G401 (cell line): ENCODE measurements around the gene MYBBP1A. TPM values are rescaled to one million over a fixed set of nuclear protein-coding genes. Genes with fewer than 3 reads are reported as not detected.
"Not testable (repeated sequence)": the region's sequence is repeated elsewhere in the genome, so short reads cannot be mapped to it uniquely, and the experiment has no call there.

Experiments used
- DNase-seq: peaks from one replicate; pipeline ENCODE4 v3.0.0-alpha.2; 2015; ENCODE audit warnings: low spot score
- in situ Hi-C: cut with HindIII; loops from 2 replicates; pipeline ENCODE4 v1.10.0; 2016; ENCODE audit warnings: low sequenced_read_pairs, mixed read lengths
- total RNA-seq: library from RNA; depleted of rRNA; stranded (reverse); fragments of >200 nt; shearing (Covaris generic); gene quantifications from 2 replicates; pipeline ENCODE4 v1.2.3, GENCODE V29; 2014; rRNA removed

Gene MYBBP1A, protein sequence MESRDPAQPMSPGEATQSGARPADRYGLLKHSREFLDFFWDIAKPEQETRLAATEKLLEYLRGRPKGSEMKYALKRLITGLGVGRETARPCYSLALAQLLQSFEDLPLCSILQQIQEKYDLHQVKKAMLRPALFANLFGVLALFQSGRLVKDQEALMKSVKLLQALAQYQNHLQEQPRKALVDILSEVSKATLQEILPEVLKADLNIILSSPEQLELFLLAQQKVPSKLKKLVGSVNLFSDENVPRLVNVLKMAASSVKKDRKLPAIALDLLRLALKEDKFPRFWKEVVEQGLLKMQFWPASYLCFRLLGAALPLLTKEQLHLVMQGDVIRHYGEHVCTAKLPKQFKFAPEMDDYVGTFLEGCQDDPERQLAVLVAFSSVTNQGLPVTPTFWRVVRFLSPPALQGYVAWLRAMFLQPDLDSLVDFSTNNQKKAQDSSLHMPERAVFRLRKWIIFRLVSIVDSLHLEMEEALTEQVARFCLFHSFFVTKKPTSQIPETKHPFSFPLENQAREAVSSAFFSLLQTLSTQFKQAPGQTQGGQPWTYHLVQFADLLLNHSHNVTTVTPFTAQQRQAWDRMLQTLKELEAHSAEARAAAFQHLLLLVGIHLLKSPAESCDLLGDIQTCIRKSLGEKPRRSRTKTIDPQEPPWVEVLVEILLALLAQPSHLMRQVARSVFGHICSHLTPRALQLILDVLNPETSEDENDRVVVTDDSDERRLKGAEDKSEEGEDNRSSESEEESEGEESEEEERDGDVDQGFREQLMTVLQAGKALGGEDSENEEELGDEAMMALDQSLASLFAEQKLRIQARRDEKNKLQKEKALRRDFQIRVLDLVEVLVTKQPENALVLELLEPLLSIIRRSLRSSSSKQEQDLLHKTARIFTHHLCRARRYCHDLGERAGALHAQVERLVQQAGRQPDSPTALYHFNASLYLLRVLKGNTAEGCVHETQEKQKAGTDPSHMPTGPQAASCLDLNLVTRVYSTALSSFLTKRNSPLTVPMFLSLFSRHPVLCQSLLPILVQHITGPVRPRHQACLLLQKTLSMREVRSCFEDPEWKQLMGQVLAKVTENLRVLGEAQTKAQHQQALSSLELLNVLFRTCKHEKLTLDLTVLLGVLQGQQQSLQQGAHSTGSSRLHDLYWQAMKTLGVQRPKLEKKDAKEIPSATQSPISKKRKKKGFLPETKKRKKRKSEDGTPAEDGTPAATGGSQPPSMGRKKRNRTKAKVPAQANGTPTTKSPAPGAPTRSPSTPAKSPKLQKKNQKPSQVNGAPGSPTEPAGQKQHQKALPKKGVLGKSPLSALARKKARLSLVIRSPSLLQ (N-terminal part only)
- 89.3 and 91.6 TPM in 2 replicates for total RNA-seq

DNA sequence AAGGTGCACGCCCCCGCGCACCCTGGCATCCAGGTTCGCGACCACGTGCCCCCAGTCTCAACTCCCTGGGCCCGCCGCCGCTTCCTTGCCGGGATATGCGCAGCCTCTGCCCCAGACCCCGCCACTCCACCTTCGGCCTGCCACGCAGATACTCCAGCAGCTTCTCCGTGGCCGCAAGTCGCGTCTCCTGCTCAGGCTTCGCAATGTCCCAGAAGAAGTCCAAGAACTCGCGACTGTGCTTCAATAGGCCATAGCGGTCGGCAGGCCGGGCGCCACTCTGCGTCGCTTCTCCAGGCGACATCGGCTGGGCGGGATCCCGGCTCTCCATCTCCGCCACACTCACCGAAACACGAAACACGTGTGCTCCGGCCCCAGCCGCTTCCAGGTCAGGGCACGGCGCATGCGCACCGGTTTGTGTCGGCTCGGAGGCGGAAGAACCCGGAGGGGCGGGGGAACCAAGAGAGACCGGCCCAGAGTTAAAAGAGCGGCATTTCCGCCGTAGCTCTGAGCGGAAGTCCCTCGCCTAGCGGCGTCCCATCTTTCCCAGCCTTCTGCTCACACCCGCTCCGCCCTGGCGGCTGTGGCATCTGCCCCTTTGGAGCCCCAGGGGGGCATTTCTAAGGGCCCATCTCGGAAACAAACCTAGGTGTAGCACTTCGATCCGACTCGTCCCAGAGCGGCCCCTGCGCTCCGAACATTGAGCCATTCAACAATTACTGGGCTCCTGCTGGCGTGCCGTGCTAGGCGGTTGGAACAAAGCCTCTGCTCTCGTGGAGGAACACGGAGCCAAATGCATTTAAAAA is at the start of gene MYBBP1A:
Gene MYBBP1A, minus strand, starts transcription at position 388 of the 803 bp plus-strand sequence. Its CDS starts 60 bp downstream, at position 328.
- in situ Hi-C loops = no loop called here

DNA sequence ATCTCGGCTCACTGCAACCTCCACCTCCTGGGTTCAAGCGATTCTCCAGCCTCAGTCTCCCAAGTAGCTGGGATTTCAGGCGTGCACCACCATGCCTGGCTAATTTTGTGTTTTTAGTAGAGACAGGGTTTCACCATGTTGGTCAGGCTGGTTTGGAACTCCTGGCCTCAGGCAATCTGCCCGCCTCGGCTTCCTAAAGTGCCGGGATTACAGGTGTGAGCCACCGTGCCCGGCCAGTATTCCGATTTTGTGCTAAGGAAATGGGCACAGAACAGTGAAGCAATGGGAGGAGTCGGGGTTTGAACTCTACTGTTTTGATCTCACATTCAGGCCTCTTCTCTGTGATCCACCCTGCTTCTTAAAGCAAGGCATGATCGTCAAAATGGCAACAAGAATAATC is 49.6 kb upstream of the MYBBP1A start:
- in situ Hi-C loops, DNase-seq: not testable (repeated sequence)

More for the DNA sequence above, at the start of gene MYBBP1A:
- peak; percentile 95 for DNase-seq

DNA sequence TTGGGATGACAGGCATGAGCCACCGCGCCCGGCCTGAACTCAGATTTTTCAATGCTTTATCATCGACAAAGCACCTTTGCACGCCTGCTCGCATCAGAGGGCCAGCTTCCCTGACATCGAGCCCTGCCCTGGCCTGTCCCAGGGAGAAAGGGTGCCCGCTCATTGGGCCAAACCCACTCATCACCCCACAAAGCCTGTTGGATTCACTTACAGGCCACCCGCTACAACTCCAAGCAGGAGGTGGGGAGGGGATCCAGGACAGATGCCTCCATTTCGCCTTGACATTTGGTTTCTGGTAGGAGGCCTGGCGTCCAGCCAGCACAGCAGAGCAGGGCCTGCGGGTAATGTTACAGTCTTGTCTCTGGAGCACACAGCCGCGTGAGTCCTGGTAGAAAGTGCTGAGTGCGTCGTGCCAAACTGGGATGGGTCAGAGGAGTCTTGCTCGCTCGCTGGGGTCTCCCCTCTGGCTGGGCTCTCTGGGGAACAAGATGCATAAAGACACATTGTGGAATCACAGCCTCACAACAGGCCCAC is 49.0 kb upstream of the MYBBP1A start:
- in situ Hi-C loops = no loop called here
- DNase-seq = peak; percentile 91

DNA sequence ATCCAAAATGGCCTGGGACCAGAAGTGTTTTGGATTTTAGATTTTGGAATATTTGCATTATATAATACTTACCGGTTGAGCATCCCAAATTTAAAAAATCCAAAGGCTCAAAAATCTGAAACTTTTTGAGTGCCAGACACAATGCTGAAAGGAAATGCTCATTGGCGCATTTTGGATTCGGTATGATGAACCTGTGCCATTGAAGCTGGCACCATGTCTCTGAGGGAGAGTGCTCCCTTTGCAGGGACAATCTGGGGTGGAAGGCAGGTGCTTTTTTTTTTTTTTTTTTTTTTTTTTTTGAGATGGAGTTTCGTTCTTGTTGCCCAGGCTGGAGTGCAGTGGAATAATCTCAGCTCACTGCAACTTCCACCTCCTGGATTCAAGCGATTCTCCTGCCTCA is 46.9 kb upstream of the MYBBP1A start:
- in situ Hi-C loops = no loop called here
- DNase-seq = peak; percentile 73

DNA sequence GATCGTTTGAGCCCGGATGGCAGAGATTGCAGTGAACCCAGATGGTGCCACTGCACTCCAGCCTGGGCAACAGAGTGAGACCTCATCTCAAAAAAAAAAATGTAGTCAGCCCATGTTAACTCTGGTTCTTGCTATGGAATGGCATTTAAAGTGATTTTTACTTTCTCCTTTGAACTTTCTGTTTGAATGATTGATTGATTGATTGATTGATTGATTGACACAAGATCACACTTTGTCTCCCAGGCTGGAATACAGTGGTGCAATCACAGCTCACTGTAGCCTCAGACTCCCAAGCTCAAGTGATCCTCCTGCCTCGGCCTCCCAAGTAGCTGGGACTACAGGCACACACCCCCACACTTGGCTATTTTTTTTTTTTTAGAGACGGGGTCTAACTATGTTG is 46.1 kb upstream of the MYBBP1A start:
- no peak for DNase-seq
- in situ Hi-C loops = no loop called here

DNA sequence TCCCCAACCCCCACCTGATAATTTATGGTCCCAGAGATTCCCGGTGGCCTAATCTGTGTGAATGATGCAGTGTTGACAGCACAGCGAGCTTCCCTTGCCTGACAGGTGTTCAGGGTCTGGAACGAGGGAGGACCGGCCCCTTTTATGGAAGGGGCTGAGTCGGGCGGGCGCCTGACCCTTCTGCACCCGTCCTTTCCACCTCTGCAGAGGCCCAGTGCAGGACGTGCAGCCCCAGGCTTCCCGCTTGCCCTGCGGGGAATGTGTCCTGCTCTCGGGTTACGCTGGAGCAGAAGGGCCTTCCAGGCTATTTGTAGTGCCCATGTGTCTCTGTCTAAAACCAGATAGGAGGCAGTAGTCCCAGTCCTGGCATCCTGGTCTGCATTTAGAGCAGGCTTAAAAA is 45.4 kb upstream of the MYBBP1A start:
- in situ Hi-C loops = no loop called here
- DNase-seq = no peak

DNA sequence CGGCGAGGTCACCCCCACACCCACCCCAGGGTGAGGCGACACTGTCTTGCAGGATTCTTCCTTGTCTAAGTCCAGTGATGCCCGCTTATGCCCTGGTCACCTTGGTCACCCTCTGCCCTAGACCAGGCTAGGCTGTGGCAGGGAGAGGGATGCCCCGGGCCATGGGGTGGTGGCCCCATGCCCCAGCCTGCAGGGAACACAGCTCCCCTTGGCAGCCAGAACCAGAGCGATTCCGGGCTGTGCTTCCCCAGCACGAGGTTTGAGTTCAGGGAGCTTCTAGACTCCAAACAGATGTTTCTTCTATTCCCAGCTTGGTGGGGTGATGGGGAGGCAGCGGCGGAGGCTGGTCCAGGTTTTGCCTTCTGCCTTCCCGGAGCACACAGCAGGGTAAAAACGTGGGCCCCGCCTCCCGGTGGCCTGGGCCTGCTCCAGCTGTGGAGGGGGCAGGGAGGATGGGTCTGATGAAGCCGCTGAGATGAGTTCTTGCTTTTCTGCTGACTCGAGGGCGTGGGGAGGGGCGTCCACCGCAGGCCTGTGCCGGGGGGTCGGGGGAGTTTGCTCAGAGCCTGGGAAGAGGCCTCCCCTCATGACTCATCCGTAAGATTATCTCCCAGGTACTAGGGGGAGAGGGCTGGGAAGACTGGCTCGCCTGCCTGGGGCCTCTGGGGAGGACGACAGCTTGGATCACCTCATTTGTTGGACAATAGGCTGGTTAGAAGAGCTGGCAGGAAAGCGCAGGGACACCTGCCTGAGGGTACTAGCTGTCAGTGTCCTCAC is 44.5 kb upstream of the MYBBP1A start:
- in situ Hi-C loops = no loop called here

DNA sequence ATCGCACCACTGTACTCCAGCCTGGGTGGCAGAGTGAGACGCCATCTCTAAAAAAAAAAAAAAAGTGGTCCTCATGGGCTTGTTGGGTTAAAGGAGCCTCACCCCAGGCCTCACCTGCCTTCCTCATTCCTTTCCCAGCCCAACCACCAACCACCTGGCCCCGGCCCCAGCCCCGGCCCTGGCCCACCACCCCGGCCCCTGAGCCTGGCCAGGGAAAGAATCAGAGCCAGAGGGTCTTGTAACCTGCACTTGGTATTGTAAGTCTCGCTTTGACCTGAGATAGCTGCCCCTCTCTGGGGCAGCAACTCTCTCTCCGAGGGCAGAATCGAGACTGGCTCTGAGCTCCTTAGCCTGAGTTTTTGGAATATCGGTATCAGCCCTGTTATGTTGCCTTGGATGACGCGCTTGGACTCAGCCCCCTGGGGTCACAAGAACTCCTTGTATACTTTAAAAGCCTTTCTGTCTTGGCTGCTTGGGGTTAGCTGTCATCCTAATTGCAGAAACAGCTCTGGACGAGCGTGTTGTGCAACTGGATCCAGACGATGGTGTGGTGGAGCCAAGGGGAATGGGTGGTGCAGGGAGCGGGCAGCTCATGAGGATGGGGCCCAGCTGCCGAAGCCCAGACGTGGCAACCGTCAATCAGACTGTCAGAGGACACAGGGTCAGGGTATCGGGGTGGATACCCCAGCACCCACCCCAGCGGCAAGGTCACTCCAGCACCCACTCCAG is 43.8 kb upstream of the MYBBP1A start:
- in situ Hi-C loops = no loop called here
- DNase-seq = no peak

More for the DNA sequence above, 44.5 kb upstream of the MYBBP1A start:
- DNase-seq = peak; percentile 60

DNA sequence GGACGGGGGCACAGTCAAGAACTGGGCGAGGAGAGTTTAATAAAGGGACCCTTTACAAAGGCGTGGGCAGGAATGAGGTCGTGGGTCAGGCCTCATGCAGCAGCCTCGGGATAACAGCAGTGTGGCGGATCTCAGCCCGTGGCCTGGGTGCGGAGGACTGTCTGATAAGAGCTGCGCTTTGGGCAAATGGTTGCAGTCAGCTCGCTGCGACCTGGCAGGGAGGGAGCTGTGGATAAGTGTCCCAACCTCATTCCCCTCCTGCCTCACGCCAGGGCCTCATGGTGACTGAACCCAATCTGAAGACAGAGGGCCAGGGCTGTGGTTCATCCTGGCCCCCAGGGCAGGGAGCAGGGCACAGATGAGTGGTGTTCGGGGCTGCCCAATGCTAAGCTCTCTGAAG is 42.8 kb upstream of the MYBBP1A start:
- no peak for DNase-seq
- in situ Hi-C loops = no loop called here

DNA sequence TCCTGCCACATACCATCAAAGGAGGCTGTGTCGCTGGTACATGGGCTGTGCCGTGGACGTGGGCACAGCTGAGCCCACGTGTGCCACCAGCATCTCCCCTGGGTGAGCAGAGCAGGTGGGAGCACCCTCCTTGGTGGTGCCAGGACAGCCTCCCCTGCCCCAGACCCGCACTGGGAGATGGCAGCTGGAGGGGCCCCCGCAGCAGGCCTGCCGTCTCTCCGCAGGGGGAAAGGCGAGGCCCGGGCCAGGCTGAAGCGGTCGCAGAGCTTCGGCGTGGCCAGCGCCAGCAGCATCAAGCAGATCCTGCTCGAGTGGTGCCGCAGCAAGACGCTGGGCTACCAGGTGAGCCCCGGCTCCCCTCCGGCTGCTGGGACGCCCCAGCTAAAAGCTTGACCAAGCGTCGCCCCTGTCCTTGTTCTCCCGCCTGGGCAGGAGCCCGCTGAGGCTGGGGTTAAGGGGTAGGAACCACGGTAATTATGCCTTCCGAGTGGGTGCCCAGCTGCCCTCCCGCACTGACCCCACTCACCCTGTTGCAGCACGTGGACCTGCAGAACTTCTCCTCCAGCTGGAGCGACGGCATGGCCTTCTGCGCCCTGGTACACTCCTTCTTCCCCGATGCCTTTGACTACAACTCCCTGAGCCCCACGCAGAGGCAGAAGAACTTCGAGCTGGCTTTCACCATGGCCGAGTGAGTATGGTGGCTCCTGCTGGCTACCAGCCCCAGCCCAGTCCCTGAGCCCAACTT is 41.6 kb upstream of the MYBBP1A start:
- in situ Hi-C loops = no loop called here
- no peak for DNase-seq

DNA sequence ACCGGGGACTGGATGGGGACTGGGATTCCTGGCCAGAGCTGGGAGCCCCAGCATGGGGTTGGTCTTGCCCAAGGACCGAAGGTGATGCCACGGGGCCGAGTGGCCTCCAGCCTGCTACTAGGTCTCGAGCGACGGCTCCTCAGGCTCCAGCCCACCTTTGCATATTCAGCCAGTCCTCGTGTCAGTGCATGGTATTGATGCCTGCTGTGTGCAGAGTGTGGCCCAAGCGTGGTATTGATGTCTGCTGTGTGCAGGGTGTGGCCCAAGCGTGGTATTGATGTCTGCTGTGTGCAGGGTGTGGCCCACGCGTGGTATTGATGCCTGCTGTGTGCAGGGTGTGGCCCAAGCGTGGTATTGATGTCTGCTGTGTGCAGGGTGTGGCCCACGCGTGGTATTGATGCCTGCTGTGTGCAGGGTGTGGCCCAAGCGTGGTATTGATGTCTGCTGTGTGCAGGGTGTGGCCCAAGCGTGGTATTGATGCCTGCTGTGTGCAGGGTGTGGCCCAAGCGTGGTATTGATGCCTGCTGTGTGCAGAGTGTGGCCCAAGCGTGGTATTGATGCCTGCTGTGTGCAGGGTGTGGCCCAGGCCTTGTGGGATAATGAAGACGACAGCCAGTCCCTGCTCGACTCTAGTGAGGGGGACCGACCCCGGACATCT is 40.6 kb upstream of the MYBBP1A start:
- in situ Hi-C loops, DNase-seq: not testable (repeated sequence)

DNA sequence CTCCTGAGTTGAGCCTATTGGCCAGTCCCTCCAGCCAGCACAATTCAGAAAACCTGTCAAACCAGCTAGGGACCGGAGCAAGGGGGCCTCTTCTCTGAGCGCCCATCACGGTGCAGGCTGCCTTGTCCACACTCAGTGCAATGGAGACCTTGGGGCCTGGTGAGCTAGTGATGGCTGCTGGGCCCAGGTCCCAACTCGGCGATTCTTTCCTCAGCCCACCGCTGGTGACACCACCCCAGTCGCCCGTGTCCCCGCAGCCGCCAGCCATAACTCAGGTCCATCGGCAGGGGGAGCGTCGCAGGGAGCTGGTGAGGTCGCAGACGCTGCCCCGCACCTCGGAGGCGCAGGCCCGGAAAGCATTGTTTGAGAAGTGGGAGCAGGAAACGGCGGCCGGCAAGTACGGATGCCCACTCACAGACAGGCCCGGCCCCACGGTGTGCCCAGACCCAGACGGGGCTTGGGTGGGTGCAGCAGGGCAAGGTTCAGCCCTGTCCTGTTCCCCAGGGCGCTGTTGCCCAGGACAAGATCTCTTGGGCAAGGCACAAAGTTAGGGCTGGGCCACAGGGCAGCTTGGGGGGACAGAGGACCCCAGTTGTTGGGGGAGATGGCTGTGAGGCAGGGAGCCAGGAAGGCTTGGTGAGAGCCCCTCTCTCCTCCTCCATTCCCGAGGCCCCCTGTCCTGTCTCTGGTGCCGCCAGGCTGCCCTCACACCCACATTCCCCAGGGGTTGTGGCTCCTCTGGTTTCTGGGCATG is 39.9 kb upstream of the MYBBP1A start:
- DNase-seq = no peak

DNA sequence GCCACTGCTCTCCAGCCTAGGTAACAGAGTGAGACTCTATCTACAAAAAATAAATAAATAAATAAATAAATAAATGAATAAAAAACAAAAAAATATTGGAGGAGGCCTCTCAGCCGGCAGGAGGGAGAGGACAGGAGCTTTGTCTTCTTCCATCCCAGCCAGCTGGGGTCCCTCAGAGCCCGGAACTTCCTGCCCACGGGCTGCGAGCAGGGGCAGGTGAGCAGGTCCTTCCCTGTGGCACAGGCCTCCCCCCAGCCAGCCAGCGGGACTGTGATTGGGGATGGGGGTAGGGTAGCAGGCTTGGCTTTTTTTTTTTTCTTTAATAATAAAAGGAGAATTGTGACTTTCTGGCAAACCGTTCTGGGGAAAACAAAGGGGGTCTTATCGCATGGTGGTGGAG is 39.2 kb upstream of the MYBBP1A start:
- DNase-seq = no peak
- in situ Hi-C loops = no loop called here

More for the DNA sequence above, 39.9 kb upstream of the MYBBP1A start:
- in situ Hi-C loops = no loop called here

DNA sequence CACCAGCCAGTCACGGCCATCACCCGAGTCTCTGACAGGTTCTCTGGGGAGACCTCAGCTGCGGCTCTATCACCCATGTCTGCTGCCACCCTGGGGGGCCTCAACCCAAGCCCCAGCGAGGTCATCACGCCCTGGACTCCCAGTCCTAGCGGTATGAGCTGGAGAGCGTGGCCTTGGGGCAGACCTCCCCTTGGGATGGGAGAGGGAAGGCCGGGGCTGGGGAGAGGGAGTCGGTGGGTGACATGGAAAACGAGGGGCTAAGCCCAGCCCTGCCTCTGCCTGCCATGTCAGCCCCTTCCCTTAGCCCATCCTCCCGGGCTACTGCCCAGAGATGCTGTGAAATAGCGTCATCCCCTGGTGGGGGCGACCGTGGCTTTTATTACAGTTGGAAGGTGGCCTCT is 37.8 kb upstream of the MYBBP1A start:
- DNase-seq = no peak
- in situ Hi-C loops = no loop called here
